AG04450 (cell line): ENCODE results near the gene BIN1. TPM values are rescaled to one million over a fixed set of nuclear protein-coding genes. Genes with fewer than 3 reads are reported as not detected.

Source experiments
- CTCF ChIA-PET: fragments of 300-600, 350-600 bp; formaldehyde crosslinking; extraction: SDS; loops from one replicate; lab custom pipeline; 2022; ENCODE audit warnings: antibody characterized with exemption, inconsistent platforms; lab: Charles Lee
- POLR2A ChIA-PET: fragments of 350-600 bp; formaldehyde crosslinking; extraction: SDS; loops from one replicate; lab custom pipeline; 2021; ENCODE audit warnings: antibody characterized with exemption, inconsistent platforms; lab: Yijun Ruan, JAX
- DNase-seq: peaks from one replicate; pipeline ENCODE4 v3.0.0-alpha.2; 2011; ENCODE audit warnings: low read depth, low spot score
- H3K27ac ChIP-seq: one replicate; pipeline ENCODE4 v1.5.1; 2012; ENCODE audit warnings: low read depth, low read length, control low read depth
- H3K27me3 ChIP-seq: one replicate; pipeline ENCODE4 v1.6.0; 2012; ENCODE audit warnings: low read length; ENCODE audit not compliant: control insufficient read depth, insufficient read depth
- H3K4me3 ChIP-seq: 2 replicates; pipeline ENCODE4 v1.5.1; 2011; ENCODE audit warnings: mild to moderate bottlenecking, low read depth, low read length, control low read depth
- H3K9me3 ChIP-seq: 2 replicates; pipeline ENCODE4 v1.5.1; 2012; ENCODE audit warnings: low read length; ENCODE audit not compliant: control insufficient read depth, insufficient read depth
- polyA plus RNA-seq: library from polyadenylated mRNA; depleted of rRNA; stranded (reverse); fragments of >200 nt; gene quantifications from 2 replicates; pipeline ENCODE4 v1.2.3, GENCODE V29; 2011
- TF ChIP-seq, protein P1 (sequence below): IDR thresholded peaks from 2 replicates; pipeline ENCODE4 v1.5.1; 2011; ENCODE audit warnings: low read depth, low read length, control low read depth, inconsistent platforms

BIN1 gene
- polyA plus RNA-seq, 1 experiment: 32.4 TPM

DNA sequence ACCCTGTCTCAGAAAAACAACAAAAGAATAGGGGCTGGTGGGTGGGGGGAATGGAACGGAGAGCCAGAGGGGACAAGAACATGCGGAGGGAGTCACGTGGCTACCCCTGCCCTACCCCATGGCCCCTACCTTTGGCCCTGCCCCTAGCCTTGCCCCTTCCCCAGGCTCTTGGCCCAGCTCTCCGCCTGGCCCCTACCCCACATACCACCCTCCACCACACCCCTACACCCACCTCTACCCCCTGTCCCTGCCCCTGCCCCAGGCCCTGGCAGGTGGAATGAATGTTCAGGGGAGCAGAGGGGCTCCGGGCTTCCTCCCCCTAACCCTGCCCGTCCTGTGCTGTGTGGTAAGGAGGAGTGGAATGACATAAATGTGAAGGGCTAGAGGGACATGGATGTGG is 15.1 kb downstream of the BIN1 start:
- Histone ChIP-seq H3K27me3 (no peaks in the 10 kb centered on the region), H3K4me3 (no peak overlapping the region), H3K27ac (no peak overlapping the region), H3K9me3 (no peaks in the 10 kb centered on the region; the same call in 1 of the 2 replicates)
- DNase-seq: no peak
- POLR2A ChIA-PET: no interaction called here
- TF ChIP-seq, protein P1, sequence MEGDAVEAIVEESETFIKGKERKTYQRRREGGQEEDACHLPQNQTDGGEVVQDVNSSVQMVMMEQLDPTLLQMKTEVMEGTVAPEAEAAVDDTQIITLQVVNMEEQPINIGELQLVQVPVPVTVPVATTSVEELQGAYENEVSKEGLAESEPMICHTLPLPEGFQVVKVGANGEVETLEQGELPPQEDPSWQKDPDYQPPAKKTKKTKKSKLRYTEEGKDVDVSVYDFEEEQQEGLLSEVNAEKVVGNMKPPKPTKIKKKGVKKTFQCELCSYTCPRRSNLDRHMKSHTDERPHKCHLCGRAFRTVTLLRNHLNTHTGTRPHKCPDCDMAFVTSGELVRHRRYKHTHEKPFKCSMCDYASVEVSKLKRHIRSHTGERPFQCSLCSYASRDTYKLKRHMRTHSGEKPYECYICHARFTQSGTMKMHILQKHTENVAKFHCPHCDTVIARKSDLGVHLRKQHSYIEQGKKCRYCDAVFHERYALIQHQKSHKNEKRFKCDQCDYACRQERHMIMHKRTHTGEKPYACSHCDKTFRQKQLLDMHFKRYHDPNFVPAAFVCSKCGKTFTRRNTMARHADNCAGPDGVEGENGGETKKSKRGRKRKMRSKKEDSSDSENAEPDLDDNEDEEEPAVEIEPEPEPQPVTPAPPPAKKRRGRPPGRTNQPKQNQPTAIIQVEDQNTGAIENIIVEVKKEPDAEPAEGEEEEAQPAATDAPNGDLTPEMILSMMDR: no peak
- CTCF ChIA-PET: no interaction called here

DNA sequence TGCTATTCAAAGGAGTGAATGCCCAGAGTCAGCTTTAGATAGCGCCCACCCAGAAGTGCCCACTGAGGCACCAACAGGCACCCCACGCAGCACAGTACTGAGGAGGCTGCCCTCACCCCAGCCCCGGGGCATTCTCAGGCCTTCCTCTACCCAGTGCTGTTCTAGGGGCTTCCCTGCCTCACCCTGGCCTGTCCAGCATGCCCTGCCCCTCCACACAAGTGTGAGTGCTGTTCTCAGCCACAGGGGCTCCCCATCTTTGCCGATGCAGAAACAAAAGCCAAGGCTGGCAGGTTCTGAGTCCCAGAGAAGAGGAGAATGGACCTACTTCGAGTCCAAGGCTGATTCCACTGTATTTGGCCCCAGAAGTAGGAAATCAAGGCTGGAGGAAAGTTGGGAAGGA is 15.8 kb downstream of the BIN1 start:
- CTCF ChIA-PET: interaction anchor here (0.9 kb wide), 1 partner anchor 41 kb away, joined by 3 read pairs; no protein-coding TSS in a partner anchor
- TF ChIP-seq, protein P1: no peak
- no peak overlapping the region for H3K27ac ChIP-seq

DNA sequence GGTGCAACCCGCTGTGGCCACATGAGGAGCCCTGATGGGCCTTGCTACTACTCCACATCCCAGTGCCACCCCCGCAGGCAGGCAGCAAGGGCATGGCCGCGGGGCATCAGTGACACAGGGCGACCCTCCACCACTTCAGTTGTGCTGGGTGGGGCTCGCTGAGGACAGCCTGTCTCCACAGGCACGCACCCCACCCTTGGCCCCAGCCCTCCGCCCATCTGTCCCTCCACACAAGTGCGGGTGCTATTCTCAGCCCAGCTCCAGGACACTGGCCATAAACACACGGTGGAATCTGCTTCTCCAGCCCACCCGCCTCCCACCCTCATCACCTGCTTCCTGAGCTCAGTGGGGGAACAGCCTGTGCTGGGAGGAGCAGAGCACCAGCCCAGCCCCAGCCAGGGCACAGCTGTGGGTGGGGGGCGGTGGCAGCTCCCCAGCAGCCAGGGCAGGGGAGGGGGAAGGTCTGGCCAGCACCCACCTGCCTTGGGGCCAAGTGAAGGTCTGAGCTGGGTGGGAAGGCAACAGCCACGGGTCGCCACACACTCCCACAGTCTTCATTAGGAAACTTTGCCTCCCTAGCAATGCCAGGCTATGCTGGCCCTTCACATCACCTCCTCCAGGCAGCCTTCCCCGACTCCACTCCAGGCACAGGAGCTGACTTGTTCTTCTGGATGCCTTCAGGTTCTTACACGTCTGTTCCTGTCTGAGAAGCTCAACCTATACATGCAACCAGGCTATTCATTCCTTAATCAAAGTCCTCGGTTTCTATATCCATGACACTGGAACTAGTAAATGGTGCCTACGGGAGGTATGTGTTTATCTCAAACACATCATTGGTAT is 16.5 kb downstream of the BIN1 start:
- H3K4me3 ChIP-seq: no peak overlapping the region
- no peaks in the 10 kb centered on the region for H3K27me3 ChIP-seq
- CTCF ChIA-PET: interaction anchor here (0.9 kb wide), 1 partner anchor 40 kb away, joined by 3 read pairs; no protein-coding TSS in a partner anchor
- TF ChIP-seq, protein P1: no peak
- POLR2A ChIA-PET: no interaction called here
- no peak overlapping the region for H3K27ac ChIP-seq
- no peaks in the 10 kb centered on the region; the same call in 1 of the 2 replicates for H3K9me3 ChIP-seq
- DNase-seq: no peak

More for the DNA sequence above, 15.8 kb downstream of the BIN1 start:
- POLR2A ChIA-PET: no interaction called here
- DNase-seq: no peak
- H3K9me3 ChIP-seq: no peaks in the 10 kb centered on the region; the same call in 1 of the 2 replicates
- no peaks in the 10 kb centered on the region for H3K27me3 ChIP-seq
- no peak overlapping the region for H3K4me3 ChIP-seq

DNA sequence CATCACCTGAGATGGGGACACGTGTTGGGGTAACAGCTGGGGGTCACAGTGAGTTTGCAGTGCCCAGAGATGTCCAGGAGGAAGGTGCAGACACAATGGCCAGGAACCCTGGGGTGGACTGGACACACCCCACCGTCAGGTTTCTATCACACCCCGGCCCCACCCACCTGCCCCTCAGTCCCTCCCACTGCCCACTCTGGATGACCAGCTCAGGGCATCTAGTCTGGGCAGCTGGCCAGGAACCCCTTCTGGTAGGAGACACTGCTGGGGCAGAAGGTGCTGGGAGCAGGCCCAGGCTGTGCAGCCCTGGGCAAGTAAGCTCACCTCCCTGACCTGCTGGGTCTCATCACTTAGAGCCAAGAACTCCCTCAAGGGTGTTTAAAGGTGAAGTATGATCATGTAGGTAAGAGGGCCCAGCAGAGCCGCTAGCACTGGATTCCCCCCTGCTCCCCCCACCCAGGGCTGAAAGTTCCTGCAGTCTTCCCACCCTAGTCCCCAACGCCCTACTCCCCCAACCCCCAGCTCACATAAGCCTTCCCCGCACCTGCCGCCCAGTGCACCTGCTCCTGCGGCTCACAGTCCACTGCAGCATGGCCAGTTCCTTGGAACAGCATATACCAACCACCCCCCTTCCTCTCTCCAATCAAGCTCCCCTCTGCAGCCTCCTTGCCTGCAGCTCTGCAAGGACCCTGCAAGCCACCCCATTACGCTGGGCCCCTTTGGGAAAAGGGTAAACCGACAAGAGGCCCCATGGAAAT is 17.3 kb downstream of the BIN1 start:
- no peaks in the 10 kb centered on the region for H3K27me3 ChIP-seq
- POLR2A ChIA-PET: no interaction called here
- no peak overlapping the region for H3K4me3 ChIP-seq
- H3K9me3 ChIP-seq: no peaks in the 10 kb centered on the region; the same call in 1 of the 2 replicates
- CTCF ChIA-PET: no interaction called here
- DNase-seq: no peak
- TF ChIP-seq, protein P1: no peak
- no peak overlapping the region for H3K27ac ChIP-seq
